Caco-2 (cell line): ENCODE measurements around the gene SORBS1. TPM values are rescaled to one million over a fixed set of nuclear protein-coding genes. Genes with fewer than 3 reads are reported as not detected.
"Not testable (repeated sequence)": the region's sequence is repeated elsewhere in the genome, so short reads cannot be mapped to it uniquely, and the experiment has no call there.

ENCODE experiments used
- BruUV-seq: library from RNA; stranded (reverse); fragments of 400-500 nt; replicated peaks from 2 replicates; lab custom pipeline; 2021; lab: Mats Ljungman, UMichigan
- CTCF ChIA-PET: fragments of 300-600 bp; sonication (Branson Sonifier 250); formaldehyde crosslinking; loops from one replicate; lab custom pipeline; 2022; ENCODE audit warnings: antibody characterized with exemption; lab: Charles Lee
- POLR2A ChIA-PET: fragments of 300-600 bp; sonication (Branson Sonifier 250); formaldehyde crosslinking; loops from one replicate; lab custom pipeline; 2022; ENCODE audit warnings: antibody characterized with exemption; lab: Charles Lee
- DNase-seq, 2 experiments: peaks; one replicate each; pipeline versions ENCODE4 v3.0.0 to v3.0.0-alpha.2; 2020 to 2022
- H3K27me3 ChIP-seq: replicated peaks from 2 replicates; pipeline ENCODE4 v1.6.0; 2011; ENCODE audit warnings: low read length; ENCODE audit not compliant: control insufficient read depth, insufficient read depth
- H3K36me3 ChIP-seq: 2 replicates; pipeline ENCODE4 v1.5.1; 2011; ENCODE audit warnings: low read length; ENCODE audit not compliant: control insufficient read depth, insufficient read depth
- H3K4me1 ChIP-seq: fragments of 250-450 bp; sonication (Bioruptor Pico); 2 replicates; pipeline ENCODE4 v1.5.1; 2020; ENCODE audit warnings: mild to moderate bottlenecking
- H3K4me3 ChIP-seq: 2 replicates; pipeline ENCODE4 v1.5.1; 2011; ENCODE audit warnings: low read depth, mild to moderate bottlenecking, control low read depth, low read length
- H3K9me3 ChIP-seq: fragments of 250-450 bp; sonication (Bioruptor Pico); 2 replicates; pipeline ENCODE4 v1.5.1; 2020; ENCODE audit warnings: mild to moderate bottlenecking, moderate library complexity
- H3K27ac Mint-ChIP-seq: one replicate; pipeline ENCODE4 v1.8.0; 2022; ENCODE audit warnings: mixed read lengths; ENCODE audit not compliant: unreplicated experiment
- H3K27me3 Mint-ChIP-seq: one replicate; pipeline ENCODE4 v1.8.0; 2022; ENCODE audit warnings: mixed read lengths; ENCODE audit not compliant: insufficient read depth, unreplicated experiment
- H3K36me3 Mint-ChIP-seq: one replicate; pipeline ENCODE4 v1.8.0; 2022; ENCODE audit warnings: mild to moderate bottlenecking, mixed read lengths; ENCODE audit not compliant: insufficient read depth, unreplicated experiment
- H3K4me1 Mint-ChIP-seq: one replicate; pipeline ENCODE4 v1.8.0; 2022; ENCODE audit warnings: low read depth, mixed read lengths; ENCODE audit not compliant: unreplicated experiment
- H3K4me3 Mint-ChIP-seq: one replicate; pipeline ENCODE4 v1.8.0; 2022; ENCODE audit warnings: mild to moderate bottlenecking, moderate library complexity, mixed read lengths; ENCODE audit not compliant: unreplicated experiment
- H3K9me3 Mint-ChIP-seq: one replicate; pipeline ENCODE4 v1.8.0; 2022; ENCODE audit warnings: mixed read lengths; ENCODE audit not compliant: unreplicated experiment
- intact Hi-C: fragments of 100-400 bp; cut with micrococcal nuclease; formaldehyde crosslinking; loops from one replicate; pipeline ENCODE4 v1.10.0; 2022; ENCODE audit not compliant: unreplicated experiment
- total RNA-seq: library from RNA; stranded (reverse); gene quantifications from 2 replicates; pipeline ENCODE4 v1.2.3, GENCODE V29; 2022
- TF ChIP-seq, protein P1 (sequence below), 2 experiments: fragments of 200-600 bp in 1 of 2; IDR thresholded peaks; 1 replicate in 1 of 2; 2 replicates in 1 of 2; pipeline versions ENCODE4 v1.5.1 to v1.8.0; 2011 to 2022; ENCODE audit warnings: antibody characterized with exemption in 1 of 2, control low read depth in 1 of 2, inconsistent platforms in 1 of 2, low read depth in 1 of 2, low read length in 1 of 2, mild to moderate bottlenecking in 1 of 2, moderate library complexity in 1 of 2; ENCODE audit not compliant: insufficient read depth in 1 of 2, severe bottlenecking in 1 of 2, unreplicated experiment in 1 of 2

Gene SORBS1
- total RNA-seq, 1 experiment from 2014 or later, result 39.3 TPM

DNA sequence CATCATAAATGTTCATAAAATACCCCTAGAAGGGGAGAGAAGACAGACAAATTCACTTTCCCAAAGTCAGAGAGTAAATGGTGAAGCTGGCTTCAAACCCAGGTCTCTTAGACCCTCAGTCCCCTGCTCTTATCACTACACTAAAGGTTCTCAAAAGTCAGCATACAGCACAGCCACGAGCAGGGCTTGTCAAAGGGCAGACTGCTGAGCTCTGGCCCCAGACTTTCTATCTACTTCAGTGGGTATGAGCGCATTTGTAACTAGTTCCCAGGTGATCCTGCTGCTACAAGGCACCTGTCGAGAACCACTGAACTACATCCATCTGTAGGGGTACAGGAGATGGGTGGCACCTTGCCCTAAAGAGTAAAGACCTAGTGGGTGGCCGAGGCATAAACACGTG is 91.5 kb downstream of the SORBS1 start:
- Mint-ChIP-seq H3K4me1 (peaks cover 44% of the 10 kb centered on the region), H3K27ac (no peak overlapping the region), H3K9me3 (no peaks in the 10 kb centered on the region), H3K4me3 (no peak overlapping the region), H3K27me3 (no peaks in the 10 kb centered on the region), H3K36me3 (peaks cover 5% of the 10 kb centered on the region)
- intact Hi-C loops, result no loop called here
- Histone ChIP-seq H3K4me3 (no peak overlapping the region), H3K27me3 (no peaks in the 10 kb centered on the region), H3K9me3 (no peaks in the 10 kb centered on the region), H3K36me3 (0 out of 2 replicates have a peak, but pooled peaks cover 2% of the 10 kb centered on the region), H3K4me1 (peaks cover 70% of the 10 kb centered on the region)
- no TSS peak for BruUV-seq
- POLR2A ChIA-PET, result no interaction called here
- CTCF ChIA-PET, result no interaction called here
- TF ChIP-seq, protein P1, sequence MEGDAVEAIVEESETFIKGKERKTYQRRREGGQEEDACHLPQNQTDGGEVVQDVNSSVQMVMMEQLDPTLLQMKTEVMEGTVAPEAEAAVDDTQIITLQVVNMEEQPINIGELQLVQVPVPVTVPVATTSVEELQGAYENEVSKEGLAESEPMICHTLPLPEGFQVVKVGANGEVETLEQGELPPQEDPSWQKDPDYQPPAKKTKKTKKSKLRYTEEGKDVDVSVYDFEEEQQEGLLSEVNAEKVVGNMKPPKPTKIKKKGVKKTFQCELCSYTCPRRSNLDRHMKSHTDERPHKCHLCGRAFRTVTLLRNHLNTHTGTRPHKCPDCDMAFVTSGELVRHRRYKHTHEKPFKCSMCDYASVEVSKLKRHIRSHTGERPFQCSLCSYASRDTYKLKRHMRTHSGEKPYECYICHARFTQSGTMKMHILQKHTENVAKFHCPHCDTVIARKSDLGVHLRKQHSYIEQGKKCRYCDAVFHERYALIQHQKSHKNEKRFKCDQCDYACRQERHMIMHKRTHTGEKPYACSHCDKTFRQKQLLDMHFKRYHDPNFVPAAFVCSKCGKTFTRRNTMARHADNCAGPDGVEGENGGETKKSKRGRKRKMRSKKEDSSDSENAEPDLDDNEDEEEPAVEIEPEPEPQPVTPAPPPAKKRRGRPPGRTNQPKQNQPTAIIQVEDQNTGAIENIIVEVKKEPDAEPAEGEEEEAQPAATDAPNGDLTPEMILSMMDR (IDR thresholded peaks at IDR 0.05; ENCODE audit: insufficient read depth in 1 of 2, low read depth in 1 of 2, low read length in 1 of 2, severe bottlenecking in 1 of 2, unreplicated experiment in 1 of 2), result no peak
- no peak for DNase-seq

DNA sequence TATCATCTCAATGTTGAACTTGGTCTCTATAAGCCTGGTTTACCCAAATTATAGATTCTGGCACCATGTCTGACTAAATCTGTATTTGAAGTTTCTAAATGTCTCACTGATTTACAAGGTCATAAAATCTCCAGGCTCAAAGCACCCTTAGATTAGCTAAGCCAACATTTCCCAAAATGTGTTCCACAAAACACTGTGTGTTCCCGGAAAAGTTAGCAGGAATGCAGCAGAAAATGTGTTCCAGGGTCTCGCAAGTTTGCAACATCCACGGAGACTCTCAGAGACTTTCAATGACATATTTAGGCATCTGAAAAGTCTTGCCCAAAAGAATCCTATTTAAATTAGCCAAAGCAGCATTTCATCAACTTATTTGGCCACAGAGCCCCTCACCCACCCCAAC is 91.9 kb downstream of the SORBS1 start:
- no peaks in the 10 kb centered on the region for H3K27me3 Mint-ChIP-seq
- Histone ChIP-seq H3K27me3 (no peaks in the 10 kb centered on the region), H3K4me3 (no peak overlapping the region), H3K9me3 (no peaks in the 10 kb centered on the region), H3K4me1 (peaks cover 65% of the 10 kb centered on the region), H3K36me3 (0 out of 2 replicates have a peak, but pooled peaks cover 2% of the 10 kb centered on the region)
- no peaks in the 10 kb centered on the region for H3K9me3 Mint-ChIP-seq
- DNase-seq, result no peak
- ChIA-PET CTCF (no interaction called here), POLR2A (no interaction called here)
- no TSS peak for BruUV-seq
- no peak overlapping the region for H3K27ac Mint-ChIP-seq
- TF ChIP-seq, protein P1 (IDR thresholded peaks at IDR 0.05; ENCODE audit: insufficient read depth in 1 of 2, low read depth in 1 of 2, low read length in 1 of 2, severe bottlenecking in 1 of 2, unreplicated experiment in 1 of 2), result no peak
- intact Hi-C loops, result no loop called here
- H3K4me3 Mint-ChIP-seq, result no peak overlapping the region
- H3K4me1 Mint-ChIP-seq, result peaks cover 44% of the 10 kb centered on the region
- peaks cover 5% of the 10 kb centered on the region for H3K36me3 Mint-ChIP-seq

DNA sequence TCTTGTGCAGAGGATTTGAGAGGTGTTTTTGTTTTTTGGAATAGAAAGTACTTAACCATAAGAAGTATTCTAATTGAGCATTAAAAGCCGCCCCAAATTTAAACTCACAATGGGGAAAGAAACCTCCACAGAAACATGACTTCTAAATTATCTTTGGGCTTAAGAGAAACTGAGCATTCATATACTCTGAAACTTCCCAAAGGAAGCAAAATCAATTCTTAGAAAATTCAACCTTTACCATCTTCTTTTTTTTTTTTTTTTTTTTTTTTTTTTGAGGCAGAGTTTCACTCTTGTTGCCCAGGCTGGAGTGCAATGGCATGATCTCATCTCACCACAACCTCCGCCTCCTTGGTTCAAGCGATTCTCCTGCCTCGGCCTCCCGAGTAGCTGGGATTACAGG is 93.5 kb downstream of the SORBS1 start:
- not testable (repeated sequence) for H3K27me3 ChIP-seq, BruUV-seq, H3K27me3 Mint-ChIP-seq, H3K4me3 ChIP-seq, H3K9me3 ChIP-seq, H3K36me3 ChIP-seq, DNase-seq, H3K9me3 Mint-ChIP-seq, H3K36me3 Mint-ChIP-seq
- CTCF ChIA-PET, result interaction anchor here (0.6 to 1.2 kb wide), 3 partner anchors 13 to 137 kb away, joined by 4 to 13 read pairs (median 8); no protein-coding TSS in a partner anchor
- peaks cover 51% of the 10 kb centered on the region for H3K4me1 ChIP-seq
- peak overlapping the region; percentile 46 for H3K27ac Mint-ChIP-seq
- POLR2A ChIA-PET, result interaction anchor here (1.0 kb wide), 1 partner anchor 13 kb away, joined by 7 read pairs; no protein-coding TSS in a partner anchor
- H3K4me3 Mint-ChIP-seq, result peak overlapping the region; percentile 18
- peaks cover 44% of the 10 kb centered on the region for H3K4me1 Mint-ChIP-seq
- intact Hi-C loops, result loop anchor here (1.0 to 2.0 kb wide), 5 partner anchors 9 to 93 kb away; partner anchors contain the start of gene SORBS1
